Osteocyte (in vitro differentiated cells): ENCODE results near the gene IZUMO4. TPM values are rescaled to one million over a fixed set of nuclear protein-coding genes. Genes with fewer than 3 reads are reported as not detected.

ENCODE experiments used
- DNase-seq: peaks from one replicate; pipeline ENCODE4 v3.0.0; 2021; ENCODE audit warnings: mixed read lengths; ENCODE audit not compliant: unreplicated experiment; ENCODE audit errors: extremely low spot score
- H3K27ac Mint-ChIP-seq: one replicate; pipeline ENCODE4 v1.8.0; 2021; ENCODE audit warnings: mild to moderate bottlenecking, mixed read lengths; ENCODE audit not compliant: unreplicated experiment
- H3K27me3 Mint-ChIP-seq: one replicate; pipeline ENCODE4 v1.8.0; 2021; ENCODE audit warnings: mixed read lengths; ENCODE audit not compliant: unreplicated experiment
- H3K36me3 Mint-ChIP-seq: one replicate; pipeline ENCODE4 v1.8.0; 2021; ENCODE audit warnings: mixed read lengths; ENCODE audit not compliant: unreplicated experiment
- H3K4me1 Mint-ChIP-seq: one replicate; pipeline ENCODE4 v1.8.0; 2021; ENCODE audit warnings: mixed read lengths; ENCODE audit not compliant: unreplicated experiment
- H3K4me3 Mint-ChIP-seq: one replicate; pipeline ENCODE4 v1.8.0; 2021; ENCODE audit warnings: mild to moderate bottlenecking, moderate library complexity, mixed read lengths; ENCODE audit not compliant: unreplicated experiment
- H3K9me3 Mint-ChIP-seq: one replicate; pipeline ENCODE4 v1.8.0; 2021; ENCODE audit warnings: mixed read lengths; ENCODE audit not compliant: unreplicated experiment
- total RNA-seq: library from RNA; stranded (reverse); gene quantifications from 2 replicates; pipeline ENCODE4 v1.2.1, GENCODE V29; 2021
- TF ChIP-seq, protein P1 (sequence below): fragments of 200-600 bp; sonication (generic); IDR thresholded peaks from 2 replicates; pipeline ENCODE4 v1.5.0; 2021; ENCODE audit warnings: antibody characterized with exemption, mild to moderate bottlenecking, moderate library complexity

IZUMO4 gene
- total RNA-seq, 1 donor from 2014 or later, result 4.8 TPM

DNA sequence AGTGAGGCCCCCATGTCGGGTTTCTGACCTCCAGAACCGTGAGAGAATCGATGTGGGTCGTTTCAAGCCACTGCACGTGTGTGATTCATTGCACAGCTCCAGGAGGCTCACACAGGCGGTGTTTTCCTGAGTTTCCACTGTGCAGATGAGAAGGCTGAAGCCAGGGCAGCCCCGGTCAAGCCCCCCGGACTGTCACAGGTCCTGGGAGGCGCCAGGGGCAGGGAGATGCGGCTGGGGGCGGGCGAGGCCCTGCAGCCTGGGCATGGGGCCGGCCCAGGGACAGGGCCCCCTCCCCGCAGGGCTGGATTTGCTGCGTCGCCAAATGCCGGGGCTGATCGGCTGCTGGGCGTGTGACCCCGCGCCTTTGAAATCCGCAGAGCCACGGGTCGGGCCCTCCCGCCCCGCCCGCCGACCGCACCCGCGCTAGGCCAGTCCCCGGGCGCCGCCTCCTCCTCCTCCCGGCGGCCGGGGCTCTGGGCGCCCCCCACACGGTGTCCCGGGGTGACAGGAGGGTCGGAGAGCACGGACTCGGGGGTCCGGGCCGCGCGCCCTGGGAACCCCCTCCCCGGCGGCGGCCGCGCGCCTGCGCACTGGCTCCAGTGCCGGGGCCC lies 35.7 kb upstream of the IZUMO4 start:
- DNase-seq, result no peak
- Mint-ChIP-seq H3K27me3 (no peaks in the 10 kb centered on the region), H3K36me3 (no peaks in the 10 kb centered on the region), H3K27ac (peak overlapping the region; percentile 98), H3K4me1 (peaks cover 44% of the 10 kb centered on the region), H3K9me3 (no peaks in the 10 kb centered on the region), H3K4me3 (peak overlapping the region; percentile 77)
- TF ChIP-seq, protein P1, sequence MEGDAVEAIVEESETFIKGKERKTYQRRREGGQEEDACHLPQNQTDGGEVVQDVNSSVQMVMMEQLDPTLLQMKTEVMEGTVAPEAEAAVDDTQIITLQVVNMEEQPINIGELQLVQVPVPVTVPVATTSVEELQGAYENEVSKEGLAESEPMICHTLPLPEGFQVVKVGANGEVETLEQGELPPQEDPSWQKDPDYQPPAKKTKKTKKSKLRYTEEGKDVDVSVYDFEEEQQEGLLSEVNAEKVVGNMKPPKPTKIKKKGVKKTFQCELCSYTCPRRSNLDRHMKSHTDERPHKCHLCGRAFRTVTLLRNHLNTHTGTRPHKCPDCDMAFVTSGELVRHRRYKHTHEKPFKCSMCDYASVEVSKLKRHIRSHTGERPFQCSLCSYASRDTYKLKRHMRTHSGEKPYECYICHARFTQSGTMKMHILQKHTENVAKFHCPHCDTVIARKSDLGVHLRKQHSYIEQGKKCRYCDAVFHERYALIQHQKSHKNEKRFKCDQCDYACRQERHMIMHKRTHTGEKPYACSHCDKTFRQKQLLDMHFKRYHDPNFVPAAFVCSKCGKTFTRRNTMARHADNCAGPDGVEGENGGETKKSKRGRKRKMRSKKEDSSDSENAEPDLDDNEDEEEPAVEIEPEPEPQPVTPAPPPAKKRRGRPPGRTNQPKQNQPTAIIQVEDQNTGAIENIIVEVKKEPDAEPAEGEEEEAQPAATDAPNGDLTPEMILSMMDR, result no peak

DNA sequence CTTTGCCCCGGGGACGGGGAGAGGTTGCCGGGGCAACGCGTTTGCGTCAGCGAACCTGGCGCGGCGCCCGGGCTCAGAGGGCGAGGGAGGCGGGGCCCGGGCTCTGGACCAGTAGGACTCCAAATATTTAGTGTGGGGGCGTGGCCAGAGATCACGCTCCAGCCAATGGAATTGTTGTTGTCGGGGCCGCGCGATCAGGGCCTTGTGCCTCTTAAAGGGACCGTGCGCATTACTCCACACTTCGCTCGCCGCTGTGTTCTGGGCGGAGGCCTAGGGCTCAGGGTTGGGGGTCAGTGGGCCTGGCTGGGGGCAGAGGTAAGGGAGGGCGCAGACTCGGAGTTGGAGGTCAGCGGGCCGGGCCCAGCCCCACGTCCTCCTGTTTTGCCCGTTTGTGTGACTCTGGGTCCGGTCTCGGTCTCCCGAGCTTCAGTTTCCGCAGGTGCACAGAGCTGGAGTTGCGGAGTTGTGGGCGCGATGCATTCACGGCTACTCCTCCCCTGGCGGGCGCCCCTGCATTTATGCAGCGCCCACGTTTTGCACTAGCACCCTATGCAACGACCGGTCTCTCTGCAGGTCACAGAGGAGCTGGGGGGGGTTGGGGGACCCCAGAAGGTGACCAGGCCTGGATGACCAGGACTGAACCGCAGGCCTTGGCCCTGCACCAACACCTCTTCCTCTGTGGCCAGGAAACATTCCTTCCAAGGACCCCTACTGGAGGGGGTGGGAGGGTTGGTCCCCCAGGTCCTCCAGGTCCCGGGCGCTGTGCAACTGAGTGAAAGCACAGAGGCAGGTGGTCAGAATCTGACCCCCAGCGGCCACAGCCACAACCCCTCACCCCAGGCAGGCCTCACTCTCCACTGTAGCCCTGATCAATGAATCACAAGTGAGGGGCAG lies 35.0 kb upstream of the IZUMO4 start:
- TF ChIP-seq, protein P1, result no peak
- Mint-ChIP-seq H3K36me3 (no peaks in the 10 kb centered on the region), H3K4me3 (peak overlapping the region; percentile 82), H3K27ac (peak overlapping the region; percentile 93), H3K4me1 (peaks cover 39% of the 10 kb centered on the region), H3K9me3 (no peaks in the 10 kb centered on the region), H3K27me3 (no peaks in the 10 kb centered on the region)
- DNase-seq, result peak; percentile 100

DNA sequence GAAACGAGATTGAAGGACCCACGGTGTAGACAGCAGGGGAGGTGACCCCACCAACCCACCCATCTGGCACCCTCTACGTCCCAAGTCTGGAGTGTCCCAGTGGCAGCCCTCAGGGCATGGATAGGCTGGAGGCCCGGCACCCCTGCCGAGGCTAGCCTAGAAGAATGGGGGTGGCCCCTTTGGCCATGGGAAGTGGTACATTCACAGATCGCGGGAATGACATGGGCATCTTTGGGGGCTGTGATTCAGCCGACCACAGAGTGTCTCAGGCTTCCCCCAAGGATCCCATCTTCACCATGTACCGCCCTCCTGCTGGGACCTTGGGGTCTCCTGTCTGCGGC lies 34.4 kb upstream of the IZUMO4 start:
- no peak for DNase-seq
- Mint-ChIP-seq H3K36me3 (no peaks in the 10 kb centered on the region), H3K4me3 (peak overlapping the region; percentile 82), H3K9me3 (no peaks in the 10 kb centered on the region), H3K27ac (peak overlapping the region; percentile 93), H3K27me3 (no peaks in the 10 kb centered on the region), H3K4me1 (peaks cover 36% of the 10 kb centered on the region)
- TF ChIP-seq, protein P1, result no peak

DNA sequence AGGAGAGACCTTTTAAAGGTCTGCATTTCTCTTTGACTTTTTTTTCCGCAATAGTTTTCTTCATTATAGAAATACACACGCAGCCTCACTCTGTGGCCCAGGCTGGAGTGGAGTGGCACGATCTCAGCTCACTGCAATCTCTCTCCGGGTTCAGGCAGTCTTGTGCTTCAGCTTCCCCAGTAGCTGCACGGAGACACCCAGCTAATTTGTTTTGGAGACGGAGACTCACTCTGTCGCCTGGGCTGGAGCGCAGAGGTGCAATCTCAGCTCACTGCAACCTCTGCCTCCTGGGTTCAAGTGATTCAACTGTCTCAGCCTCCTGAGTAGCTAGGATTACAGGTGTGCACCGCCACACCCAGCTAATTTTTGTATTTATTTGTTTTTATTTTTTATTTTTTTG lies 33.9 kb upstream of the IZUMO4 start:
- H3K4me1 Mint-ChIP-seq, result peaks cover 36% of the 10 kb centered on the region
- TF ChIP-seq, protein P1, result no peak
- no peak for DNase-seq
- H3K36me3 Mint-ChIP-seq, result no peaks in the 10 kb centered on the region
- H3K4me3 Mint-ChIP-seq, result peak overlapping the region; percentile 82
- no peaks in the 10 kb centered on the region for H3K27me3 Mint-ChIP-seq
- no peaks in the 10 kb centered on the region for H3K9me3 Mint-ChIP-seq
- H3K27ac Mint-ChIP-seq, result peak overlapping the region; percentile 93

DNA sequence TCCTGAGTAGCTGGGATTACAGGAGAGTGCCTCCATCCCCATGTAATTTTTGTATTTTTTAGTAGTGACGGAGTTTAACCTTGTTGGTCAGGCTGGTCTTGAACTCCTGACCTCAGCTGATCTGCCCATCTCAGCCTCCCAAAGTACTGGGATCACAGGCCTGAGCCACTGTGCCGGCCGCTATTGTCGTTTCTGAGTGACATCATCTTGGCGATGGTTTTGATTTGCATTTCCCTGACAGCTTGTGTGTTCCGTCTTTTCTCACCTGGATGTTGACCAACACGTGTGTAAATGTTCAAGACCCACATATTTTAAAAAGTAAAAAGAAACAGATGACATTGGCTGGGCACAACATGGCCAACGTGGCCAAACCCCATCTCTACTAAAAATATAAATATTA lies 32.9 kb upstream of the IZUMO4 start:
- TF ChIP-seq, protein P1, result no peak
- H3K27me3 Mint-ChIP-seq, result no peaks in the 10 kb centered on the region
- peak overlapping the region; percentile 8 for H3K4me3 Mint-ChIP-seq
- no peaks in the 10 kb centered on the region for H3K9me3 Mint-ChIP-seq
- no peak overlapping the region for H3K27ac Mint-ChIP-seq
- no peak for DNase-seq
- H3K36me3 Mint-ChIP-seq, result no peaks in the 10 kb centered on the region
- H3K4me1 Mint-ChIP-seq, result peaks cover 31% of the 10 kb centered on the region
